NAMALWA (cell line): ENCODE results near the gene SH3PXD2B.
A peak's percentile ranks its signal among the peaks of the same experiment; 100 is the strongest.
"Not testable (repeated sequence)": the region's sequence is repeated elsewhere in the genome, so short reads cannot be mapped to it uniquely, and the experiment has no call there.

ENCODE experiments used
- DNase-seq: peaks from one replicate; pipeline ENCODE4 v3.0.0-alpha.2; 2015; ENCODE audit warnings: low spot score

SH3PXD2B gene

DNA sequence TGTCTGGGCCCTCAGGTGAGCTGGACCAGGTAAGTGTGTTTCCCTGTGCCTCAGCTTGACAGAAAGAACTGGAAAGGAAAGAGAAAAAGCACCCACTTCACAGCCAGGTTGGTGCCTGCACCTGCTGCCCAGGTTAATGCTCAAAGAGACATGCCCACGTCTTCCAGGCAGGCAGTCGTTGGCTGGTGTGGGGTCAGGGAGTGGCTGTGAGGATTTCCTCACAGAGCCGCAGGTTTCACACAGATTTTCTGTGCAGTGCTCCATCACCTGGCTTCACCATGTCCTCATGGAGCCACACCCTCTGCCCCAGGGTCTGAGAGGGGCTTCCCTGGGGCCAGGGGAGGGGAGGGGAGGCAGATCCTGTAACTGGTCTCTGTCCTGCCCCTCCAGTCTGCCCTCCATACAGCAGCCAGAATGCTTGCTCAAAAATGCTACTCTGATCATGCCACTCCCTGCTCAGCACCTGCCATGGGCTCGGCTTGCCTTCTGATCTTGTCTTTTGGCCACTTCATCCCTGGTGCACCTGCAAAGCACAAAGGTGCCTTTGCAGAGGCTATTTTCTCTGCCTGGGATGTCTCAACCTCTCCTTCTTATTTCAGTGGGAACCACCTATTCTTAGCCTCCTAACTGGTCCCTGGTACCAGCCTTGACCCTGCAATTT is 88.2 kb downstream of the SH3PXD2B start:
- no peak for DNase-seq

DNA sequence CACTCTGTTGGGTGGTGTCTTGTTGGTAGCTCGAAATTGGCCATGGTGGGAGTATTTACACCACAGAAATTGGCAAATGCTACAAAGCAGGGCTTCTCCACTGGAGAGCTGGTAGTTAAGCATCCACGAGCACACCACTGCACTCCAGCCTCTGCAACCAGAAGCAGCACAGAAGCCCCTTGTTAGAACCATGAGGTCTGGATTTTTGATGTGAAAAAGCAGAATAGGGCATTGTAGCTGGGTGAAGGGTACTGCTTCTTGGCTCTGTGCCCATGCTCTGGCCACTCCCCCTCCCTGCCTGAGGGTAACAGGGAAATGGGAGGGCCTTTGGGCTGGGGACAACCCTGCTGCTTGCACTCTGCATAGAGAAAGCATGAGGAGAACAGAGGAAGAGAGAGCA is 89.6 kb downstream of the SH3PXD2B start:
- DNase-seq = peak; percentile 46

DNA sequence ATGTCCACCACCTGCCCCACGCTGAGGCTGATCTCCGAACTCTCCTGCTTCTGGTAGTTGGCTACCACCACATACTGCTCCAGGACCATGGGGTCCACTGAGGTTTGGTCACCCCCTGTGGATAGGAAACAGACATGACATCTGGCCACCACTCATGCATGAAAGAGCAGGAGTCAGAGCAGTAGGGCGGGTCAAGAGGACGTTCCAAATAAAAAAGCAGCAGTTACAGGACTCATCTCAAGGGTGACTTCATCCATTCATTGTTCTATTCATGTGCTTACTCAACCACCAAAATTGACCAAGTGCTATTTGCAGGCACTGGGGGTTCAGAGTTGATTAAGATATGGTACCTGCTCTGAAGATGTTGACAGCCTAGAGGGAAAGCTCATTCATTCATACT is 91.6 kb downstream of the SH3PXD2B start:
- no peak for DNase-seq

DNA sequence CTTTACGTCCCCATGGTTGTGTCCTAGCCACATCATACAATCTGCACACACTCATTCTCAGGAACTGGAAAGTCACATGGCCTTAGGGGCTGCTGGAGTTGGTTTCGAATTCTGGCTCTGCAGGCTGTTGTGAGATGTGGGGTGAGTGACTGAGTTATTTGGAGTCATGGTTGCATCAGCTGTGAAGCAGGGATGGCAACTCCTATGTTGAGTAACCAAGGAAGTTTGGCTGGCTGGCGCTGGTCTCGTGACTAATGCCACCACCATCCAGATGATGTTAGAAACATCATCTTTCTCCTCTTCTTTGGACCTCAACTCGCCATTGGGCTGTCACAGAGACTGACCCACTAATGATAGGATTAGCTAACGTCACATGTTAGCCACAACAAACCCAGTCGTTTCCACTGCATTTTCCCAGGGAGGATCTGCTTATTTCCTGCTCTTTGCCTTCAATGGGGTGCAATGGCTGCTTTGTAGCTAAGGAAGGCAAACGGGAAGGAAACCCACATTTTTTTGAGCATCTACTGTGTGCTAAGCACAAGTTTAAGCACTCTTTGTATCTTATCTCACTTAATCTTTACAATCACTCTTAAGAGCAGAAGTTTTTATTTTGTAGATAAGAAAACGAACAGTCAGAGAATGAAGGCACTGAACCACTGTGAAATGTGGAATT is 92.6 kb downstream of the SH3PXD2B start:
- DNase-seq = no peak

DNA sequence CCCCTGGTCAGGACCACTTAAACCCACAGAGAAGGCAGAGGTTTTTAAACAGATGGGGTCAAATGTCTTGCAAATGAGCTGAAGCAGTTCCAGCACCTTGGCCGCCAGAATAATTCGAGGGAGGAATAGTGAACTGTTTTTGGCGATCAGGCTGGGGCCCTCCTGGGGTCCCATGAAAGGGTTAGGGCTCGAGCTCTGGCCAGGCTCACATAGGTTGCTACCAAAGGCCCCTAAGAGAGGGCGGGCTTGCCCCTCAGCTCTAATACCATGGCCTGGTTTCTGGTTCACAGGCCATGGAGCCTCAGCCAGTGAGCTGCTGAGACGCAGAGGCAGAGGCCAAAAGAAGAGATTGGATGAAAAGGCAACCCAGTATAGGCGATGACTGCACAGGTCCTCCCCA is 96.0 kb downstream of the SH3PXD2B start:
- no peak for DNase-seq

DNA sequence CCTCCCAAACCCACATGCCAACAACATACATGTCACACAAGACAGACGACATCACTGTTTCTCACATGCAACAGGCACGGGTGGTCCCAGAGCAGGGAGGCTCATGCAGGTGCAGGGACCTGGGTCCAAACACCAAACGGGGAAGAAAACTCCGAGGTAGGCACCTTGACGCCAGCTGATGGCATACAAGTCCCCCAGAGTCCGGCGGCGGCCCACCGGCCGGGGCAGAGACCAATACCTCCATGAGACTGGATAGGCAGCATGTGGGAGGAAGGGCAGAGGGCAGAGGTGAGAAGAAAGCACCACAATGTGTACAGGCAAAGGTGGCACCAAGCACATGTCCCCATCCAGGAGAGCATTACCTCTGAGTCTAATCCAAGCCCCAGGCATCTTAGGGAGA is 97.8 kb downstream of the SH3PXD2B start:
- DNase-seq = no peak

DNA sequence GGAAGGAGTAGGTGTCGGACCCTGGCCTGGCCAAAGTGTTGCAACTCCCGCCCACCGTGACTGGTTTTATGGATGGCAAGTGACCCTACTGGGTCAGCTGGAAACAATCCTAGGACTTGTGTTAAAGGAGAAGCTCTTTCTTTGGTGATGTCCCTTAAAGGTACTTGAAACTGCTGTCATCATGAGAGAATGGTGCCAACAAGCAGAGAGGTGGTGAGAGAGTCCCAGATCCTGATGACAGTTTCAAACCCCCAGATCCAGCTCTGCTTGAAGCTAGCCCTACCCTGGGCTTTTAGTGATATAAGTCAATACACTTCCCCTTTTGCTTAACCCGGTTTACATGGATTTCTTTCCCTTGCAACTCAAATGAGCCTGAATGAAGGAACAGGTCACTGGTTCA is 98.3 kb downstream of the SH3PXD2B start:
- DNase-seq = no peak

DNA sequence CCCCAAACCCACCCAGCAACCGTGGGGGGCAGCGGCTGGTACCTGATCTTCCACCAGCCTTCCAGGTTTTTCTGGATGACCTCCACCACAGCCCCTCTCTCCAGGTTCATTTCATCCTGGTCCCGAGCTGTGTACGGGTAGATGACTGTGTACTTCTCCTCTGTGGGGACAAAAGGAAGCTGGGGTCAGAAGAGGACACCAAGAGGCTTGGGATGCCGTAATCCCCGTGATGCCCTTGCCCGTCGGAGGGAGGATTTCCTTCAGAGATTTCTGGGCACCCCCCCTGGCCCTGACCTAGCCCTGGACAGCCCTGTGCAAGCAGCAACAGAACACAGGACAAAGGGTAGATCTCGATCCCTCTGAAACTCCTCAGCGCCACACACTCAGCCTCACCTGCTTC is 100.5 kb downstream of the SH3PXD2B start:
- no peak for DNase-seq

DNA sequence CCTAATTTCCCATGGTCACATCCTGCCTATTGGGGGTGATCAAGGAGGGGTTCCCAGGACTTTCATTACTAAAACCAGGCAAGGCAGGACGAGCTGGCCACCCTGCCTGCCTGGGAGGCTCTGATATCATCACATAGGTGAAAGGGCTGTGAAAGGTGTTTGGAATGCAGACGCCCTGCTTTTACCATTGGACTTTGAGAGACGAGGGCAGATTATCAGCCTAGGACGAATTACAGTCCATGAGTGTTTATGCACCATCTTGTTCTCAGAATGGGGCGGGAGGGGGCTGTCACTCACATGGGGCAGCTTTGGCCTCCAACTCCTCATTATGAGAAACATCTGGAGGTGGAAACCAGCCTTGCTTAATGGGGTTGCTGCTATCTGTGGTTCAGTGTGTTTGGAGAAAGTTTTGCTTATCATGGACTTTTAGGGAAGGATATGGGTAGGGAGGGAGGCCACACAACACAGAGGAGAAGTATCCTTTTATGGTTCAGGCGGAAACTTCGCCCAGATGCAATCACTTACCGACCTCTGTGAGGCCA is 101.0 kb downstream of the SH3PXD2B start:
- DNase-seq = no peak

DNA sequence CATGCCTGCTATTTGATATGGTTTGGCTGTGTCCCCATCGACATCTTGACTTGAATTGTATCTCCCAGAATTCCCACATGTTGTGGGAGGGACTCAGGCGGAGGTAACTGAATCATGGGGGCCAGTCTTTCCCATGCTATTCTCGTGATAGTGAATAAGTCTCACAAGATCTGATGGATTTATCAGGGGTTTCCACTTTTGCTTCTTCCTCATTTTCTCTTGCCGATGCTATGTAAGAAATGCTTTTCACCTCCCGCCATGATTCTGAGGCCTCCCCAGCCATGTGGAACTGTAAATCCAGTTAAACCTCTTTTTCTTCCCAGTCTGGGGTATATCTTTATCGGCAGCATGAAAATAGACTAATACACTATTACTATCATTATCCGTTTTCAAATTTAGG is 101.8 kb downstream of the SH3PXD2B start:
- not testable (repeated sequence) for DNase-seq

DNA sequence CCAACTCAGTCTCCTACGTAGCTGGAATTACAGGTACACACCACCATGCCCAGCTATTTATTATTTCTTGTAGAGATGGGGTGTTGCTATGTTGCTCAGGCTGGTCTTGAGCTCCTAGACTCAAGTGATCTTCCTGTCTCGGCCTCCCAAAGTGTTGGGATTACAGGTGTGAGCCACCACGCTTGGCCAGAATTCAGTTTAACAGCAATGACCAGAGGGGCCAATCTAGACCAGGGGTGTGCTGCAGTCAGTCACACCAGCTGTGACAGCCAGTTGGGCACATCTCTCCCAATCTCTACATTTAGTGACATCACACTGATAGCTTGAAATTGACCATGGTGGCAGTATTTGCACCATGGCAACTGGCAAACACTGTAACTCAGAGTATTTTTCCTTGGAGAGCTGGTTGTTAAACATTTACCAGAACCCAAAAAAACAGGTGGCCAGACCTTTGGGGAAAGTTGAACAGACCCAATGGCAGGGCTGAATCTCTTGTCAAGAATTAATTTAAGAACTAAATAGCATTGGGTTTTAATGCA is 103.0 kb downstream of the SH3PXD2B start:
- DNase-seq = peak; percentile 15

DNA sequence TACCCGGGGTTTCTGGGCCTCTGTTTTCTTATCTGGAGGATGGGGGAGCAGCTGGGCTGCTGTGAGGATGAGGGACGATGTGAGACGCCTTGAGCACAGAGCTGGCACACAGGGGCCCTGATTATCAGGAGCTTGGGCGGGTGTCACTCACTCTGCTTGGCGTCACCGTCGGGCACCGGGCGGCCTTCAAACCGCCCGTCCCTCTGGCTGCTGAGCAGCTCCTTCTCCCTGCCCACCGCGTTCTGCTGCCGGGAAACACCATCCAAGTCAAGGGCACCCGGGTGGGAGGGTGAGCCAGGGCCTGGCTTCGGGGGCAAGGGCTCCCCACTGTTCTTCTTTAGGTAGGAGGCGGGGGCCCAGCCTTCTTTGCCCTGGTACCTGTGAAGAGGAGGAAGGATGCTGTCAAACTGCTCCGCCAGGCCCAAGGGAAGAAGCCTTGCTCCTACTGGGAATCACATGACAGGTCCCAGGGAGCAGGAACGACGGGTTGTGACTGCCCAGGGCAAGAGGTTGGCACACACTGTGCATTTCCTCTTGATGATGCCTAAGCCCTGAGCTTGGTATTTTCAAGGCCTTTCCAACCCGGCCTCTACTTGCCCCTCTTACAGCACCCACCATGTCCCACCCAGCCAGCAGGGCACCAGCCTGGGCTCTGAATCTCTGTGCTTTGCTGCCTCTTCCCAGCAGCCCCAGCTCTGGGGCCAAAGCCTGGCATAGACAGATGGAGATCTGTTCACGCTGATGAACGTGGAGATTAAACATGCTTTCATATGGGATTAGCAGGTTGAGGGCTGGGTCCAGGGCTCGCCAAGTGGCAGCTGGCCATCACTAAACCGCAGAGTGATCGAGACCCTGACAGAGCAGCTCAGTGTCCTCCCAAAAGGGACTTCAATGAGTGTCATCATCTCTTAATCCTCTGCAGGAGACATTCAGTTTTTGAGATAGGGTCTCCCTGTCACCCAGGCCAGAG is 103.8 kb downstream of the SH3PXD2B start:
- DNase-seq = no peak

DNA sequence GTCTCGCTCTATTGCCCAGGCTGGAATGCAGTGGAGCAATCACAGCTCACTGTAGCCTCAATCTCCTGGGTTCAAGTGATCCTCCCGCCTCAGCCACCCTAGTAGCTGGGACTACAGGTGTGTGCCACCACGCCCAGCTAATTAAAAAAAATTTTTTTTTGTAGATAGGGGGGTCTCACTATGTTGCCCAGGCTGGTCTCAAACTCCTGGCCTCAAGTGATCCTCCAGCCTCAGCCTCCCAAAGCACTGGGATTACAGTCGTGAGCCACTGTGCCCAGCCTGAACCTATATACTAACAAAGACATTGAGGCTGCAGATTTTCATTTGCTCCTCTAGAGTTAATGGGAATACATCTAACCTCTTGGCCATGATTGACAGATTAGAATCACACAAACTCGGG is 105.6 kb downstream of the SH3PXD2B start:
- not testable (repeated sequence) for DNase-seq

DNA sequence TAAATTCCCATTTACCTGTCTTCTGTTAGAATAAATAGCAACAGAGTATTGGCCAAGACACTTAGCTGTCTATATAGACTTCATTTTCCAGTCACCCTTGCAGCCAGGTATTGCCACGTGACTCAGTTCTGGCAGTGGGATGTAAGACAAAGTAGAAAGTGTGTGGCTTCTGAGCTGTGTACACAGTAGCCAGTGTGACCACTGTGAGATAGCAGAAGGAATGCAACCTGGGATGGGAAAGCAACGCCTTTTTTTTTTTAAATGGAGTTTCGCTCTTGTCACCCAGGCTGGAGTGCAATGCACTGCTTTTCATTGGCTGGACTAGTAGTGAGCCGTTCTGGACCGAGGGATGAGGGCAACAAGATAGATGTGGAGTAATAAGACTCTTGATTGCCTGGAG is 106.2 kb downstream of the SH3PXD2B start:
- no peak for DNase-seq

DNA sequence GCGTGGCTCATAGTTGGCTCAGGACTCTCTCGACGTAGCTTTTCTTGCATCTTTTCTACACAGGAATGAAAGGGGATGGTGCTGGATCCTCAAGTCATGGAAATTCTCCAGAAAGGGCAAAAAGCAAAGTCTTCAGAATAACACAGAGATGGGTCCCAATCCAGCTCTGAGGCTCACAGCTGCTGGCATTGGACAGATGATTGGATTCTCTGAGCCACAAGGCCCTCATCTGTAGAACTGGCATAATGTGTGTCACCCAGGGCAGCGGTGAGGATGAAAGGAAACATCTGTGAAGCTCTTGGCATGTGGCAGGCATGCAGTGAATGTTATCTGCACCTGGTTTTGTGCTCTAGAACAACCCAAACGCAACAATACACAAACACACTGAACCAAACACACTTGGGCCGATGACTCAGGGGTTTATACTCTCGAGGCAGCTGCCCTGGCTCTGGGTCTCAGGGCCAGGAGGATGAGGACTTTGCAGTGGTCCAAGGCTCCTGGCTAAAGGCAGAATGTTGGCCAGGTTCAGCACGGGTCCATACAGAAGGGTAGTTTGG is 106.8 kb downstream of the SH3PXD2B start:
- DNase-seq = no peak

DNA sequence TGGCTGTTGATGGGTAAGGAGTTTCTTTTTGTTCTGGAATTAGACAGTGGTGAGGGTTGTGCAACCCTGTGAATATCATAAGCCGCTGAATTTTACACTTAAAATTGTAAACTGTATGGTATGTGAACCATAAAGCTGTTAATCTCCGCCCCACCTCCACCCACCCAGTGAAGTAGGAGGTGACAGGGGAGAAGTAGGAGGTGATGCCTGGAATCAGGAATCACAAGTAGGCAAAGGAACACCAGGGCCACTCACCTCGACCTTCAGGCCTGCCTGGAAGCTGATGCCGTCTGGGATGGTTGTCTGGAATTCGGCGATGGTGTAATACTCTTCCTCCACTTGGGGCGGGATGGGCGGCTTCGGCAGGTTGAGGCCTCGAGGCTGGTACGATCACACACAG is 108.4 kb downstream of the SH3PXD2B start:
- no peak for DNase-seq

DNA sequence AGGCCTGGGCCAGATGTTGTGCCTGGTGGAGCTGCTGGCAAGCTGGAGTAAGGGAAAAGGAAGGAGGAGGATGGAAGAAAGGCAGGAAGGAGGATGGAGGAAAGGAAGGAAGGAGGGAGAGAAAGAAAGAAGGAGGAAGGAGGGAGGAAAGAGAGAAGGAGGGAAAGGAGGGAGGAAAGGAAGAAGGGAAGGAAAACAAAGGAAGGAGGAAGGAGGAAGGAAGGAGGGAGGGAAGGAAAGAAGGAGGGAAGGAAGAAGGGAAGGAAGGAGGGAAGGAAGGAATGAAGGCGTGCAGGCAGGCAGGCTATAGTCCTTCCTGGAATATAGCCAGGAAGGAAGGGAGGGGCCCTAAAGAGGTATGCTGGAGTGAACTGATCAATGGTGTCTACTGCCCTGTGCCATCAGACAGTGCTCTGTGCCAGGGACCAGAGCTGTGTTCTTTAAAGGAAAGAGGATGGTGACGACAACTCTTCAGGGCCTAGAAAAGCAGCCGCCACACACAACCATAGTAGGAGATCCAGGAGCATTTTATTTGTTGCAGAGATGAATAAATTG is 109.4 kb downstream of the SH3PXD2B start:
- DNase-seq = no peak

DNA sequence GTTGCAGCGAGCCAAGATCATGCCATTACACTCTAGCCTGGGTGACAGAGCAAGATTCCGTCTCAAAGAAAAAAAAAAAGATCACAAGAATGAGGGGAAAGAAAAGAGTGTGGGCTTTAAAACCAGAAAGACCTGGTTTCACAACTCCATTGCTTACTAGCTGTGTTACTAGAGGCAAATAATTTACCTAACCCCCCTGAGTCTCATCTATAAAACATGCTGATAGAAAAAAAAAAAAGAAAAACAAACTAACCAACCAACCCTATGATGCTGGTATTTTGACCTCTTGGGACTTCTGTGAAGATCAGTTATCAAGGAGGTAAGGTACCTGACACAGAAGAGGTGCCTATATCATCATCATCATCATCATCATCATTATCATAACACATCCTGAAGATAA is 110.6 kb downstream of the SH3PXD2B start:
- DNase-seq = no peak

DNA sequence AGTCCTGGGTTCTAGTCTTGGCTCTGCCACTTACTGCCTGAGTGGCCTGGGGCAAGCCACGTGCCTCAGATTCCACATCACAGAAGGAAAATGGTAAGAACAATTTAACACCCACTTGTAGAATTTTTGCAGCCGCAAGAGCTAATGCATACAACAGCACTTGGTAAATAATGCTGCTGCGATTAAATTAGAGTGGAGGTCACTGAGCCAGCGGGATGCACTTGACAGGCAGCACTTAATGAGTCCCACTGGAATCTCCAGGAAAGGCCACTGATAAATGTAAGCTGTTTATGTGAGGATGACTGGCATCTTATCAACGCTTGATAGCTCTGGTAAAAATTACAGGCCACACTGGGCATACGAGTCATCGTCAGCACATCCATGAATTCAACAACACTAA is 111.4 kb downstream of the SH3PXD2B start:
- DNase-seq = no peak

DNA sequence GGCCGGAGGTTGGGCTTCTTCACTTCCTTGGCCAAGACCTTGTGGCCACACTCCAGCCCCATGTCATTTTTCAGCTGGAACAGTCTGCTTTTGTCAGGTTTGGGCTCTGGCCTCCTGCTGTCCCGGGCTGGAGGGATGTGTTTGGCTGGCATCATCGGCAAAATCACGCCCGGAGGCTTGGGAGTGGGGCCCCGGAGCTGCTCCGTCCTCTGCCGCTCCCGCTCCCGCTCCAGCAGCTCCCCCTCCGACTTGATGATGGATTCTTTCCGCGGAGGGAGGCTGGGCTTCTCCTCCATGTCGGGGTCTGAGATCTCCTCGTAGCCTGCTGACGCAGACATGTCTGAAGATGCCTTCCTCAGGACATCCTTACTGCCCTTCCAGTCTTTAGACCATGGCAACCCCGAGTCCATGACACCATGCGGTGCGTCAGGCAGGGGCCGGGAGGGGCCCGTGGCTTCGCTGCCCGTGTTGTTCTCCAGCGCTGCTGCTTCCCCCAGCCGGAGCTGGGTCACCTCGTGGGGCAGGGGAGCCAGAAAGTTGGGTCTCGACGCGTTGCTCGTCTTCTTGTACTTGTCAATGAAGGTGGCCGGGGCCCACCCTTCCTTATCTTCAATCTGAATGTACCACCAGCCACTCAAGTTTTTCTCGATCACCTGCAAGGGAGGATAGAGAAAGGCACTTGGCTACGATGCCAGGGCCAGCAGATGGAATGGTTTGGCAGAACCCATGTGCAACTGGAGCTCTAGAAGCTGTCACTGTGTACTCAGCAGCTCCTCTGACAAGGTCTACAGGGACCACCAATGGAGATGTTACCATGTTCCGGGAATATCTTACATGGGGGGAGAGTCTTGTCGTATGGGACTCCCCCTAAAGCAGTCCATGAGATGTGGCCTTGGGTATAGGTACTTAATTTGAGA is 114.8 kb downstream of the SH3PXD2B start:
- DNase-seq = no peak
